GM12874 (cell line): Measurements from ENCODE around the gene PRM1.

ENCODE experiments used
- CTCF ChIP-seq: IDR thresholded peaks from 2 replicates; pipeline ENCODE4 v1.5.1; 2011; ENCODE audit warnings: low read depth, mild to moderate bottlenecking, control low read depth, low read length, moderate library complexity; ENCODE audit not compliant: insufficient read depth

PRM1 gene

GRCh38 chr16:11240636-11241473 is 40.3 kb downstream of the PRM1 start:
- no peak for TF ChIP-seq CTCF

GRCh38 chr16:11239644-11240632 is 41.2 kb downstream of the PRM1 start:
- no peak for TF ChIP-seq CTCF

- no peak for TF ChIP-seq CTCF
These were observed 42.6 kb downstream of the PRM1 start for GRCh38 chr16:11238272-11239202.

- no peak for TF ChIP-seq CTCF
These were observed 44.5 kb downstream of the PRM1 start for GRCh38 chr16:11236461-11237254.

- TF ChIP-seq CTCF = no peak
These were observed 45.5 kb downstream of the PRM1 start for GRCh38 chr16:11235703-11235991.

GRCh38 chr16:11234884-11235702 is 46.0 kb downstream of the PRM1 start:
- no peak for TF ChIP-seq CTCF
